IPS-NIHi11 (cell line): ENCODE results near the gene ASB2.

Source experiments
- DNase-seq: peaks from one replicate; pipeline ENCODE4 v3.0.0; 2012; ENCODE audit warnings: mixed read lengths, low spot score

Gene ASB2

DNA sequence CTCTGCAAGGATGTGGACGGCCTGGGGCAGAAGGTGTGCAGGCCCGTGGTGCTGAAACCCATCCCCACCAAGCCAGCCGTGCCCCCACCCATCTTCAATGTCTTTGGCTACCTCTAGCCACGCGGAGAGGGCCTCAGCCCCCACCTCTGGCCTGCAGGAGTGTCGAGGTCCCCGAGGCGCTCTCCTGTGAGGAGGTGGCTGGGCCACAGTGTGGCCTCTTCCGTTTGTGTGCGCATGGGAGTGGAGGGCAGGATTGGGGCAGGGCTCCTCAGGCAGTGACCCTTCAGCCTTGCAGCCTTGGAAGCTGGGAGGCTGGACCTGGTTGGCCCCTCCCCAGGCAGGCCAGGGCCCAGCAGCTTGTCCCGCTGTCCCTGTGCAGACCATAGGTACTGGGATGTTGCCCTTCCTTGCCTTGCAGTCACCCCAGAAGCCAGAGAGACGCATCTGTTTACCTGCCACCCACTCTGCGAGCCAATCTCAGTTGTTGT is 47.3 kb downstream of the ASB2 start:
- no peak for DNase-seq

DNA sequence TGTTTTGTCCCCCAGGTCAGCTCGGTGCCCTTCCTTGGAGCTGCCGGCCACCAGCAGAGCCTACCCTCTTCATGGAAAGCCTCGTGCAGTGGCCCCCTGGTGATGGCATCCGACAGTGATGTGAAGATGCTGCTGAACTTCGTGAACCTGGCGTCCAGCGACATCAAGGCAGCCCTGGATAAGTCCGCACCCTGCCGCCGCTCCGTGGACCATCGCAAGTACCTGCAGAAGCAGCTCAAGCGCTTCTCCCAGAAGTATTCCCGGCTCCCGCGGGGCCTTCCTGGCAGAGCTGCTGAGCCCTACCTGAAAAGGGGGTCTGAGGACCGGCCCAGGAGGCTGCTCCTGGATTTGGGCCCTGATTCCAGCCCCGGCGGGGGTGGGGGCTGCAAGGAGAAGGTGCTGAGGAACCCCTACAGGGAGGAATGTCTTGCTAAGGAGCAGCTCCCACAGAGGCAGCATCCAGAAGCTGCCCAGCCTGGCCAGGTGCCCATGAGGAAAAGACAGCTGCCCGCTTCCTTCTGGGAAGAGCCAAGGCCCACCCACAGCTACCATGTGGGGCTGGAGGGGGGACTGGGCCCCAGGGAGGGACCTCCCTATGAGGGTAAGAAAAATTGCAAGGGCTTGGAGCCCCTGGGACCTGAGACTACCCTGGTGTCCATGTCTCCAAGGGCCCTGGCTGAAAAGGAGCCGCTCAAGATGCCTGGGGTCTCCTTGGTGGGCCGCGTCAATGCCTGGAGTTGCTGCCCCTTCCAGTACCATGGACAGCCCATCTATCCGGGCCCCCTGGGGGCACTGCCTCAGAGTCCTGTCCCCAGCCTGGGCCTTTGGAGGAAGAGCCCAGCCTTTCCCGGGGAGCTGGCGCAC is 48.0 kb downstream of the ASB2 start:
- DNase-seq: peak; percentile 40

DNA sequence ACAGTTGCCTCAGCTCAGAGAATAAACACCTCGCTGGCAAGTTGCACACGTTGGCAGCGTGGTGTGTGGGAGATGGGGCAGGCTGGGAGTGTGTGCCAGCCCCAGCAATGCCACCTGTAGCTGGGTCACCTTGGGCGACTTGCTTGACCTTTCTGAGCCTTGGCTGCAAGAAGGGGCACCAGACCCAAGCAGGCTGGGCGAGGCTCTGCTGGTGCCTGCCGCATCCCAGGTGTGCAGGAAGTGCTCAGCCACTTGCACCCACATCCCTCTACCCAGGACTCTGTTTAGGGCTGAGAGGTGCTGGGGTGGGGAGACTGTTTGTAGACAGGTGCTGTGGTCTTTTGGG is 48.6 kb downstream of the ASB2 start:
- DNase-seq: no peak

DNA sequence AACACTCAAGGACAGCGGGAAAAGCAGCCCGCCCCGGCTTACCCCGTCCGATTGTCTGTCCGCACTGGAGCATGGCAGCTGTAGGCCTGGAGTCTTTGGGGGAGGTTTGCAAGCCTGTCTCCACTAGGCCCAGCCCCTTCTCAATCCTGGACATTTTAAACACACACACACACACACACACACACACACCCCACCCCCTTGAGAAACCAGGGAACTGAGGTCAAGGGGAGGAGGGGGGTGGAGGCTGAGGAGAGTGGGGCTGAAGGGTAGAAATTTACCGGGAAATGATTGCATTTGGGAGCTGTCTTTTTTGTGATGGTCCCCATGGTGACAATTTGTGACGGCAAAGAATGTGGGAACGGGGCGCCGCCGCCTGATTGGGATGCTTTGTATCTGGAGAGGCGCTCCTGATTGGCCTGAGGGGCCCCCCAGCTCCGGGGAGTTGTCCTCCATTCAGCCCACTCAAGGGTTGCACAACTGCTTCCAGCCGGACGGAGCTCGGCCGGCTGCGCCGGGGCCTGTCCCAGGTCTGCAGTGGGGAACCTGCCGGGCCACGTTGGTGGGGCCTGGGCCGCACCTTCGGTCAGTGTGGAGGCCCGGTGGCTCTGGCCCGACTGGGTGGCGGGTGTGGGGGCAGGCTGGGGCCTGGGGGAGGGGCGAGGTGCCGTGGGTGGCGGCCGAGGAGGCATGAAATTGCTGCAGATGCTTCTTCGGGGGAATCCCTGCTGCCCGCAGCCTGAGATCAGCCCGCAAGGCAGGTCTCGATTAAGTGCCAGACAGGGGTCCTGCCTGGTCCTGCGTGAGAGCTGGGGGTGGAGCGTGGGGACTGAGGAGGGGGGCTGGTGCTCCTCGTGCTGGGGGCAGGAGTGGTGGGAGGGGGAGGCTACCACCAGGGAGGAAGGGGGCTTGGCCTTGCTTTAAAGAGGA is 49.2 kb downstream of the ASB2 start, which contains the start of gene FAM181A:
Gene FAM181A (plus strand): TSS at position 472 of the 927 bp plus-strand sequence. CDS start 942 bp downstream, outside the sequence.
- DNase-seq: no peak

DNA sequence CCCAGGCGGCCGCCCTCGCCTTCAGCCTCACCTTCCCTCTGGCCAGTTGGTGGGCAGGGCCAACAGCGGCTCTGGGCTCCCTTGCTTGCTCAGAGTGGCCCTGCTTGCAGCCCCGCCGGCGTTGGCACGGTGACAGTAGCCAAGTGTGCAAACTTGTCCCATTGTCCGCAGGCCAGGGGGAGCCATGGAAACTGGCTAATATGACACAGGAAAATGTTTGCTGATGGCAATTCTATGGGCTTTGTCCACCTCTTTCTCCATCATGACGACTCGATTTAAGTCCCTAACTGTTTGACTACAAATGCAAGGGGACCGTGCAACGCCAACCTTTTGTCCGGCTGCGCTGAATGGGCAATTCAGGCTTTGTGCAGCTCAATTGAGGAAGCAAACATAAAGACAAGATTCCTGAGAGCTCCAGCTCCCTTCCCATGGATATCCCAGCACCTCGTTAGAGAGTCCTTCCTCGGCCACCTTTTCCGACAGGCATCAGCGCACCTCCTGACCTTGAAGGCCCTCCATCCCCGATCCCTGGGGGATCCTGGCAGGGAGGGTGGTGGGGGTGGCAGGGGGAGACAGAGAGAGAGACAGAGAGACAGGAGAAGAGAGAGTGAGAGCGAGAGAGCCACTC is 50.0 kb downstream of the ASB2 start:
- no peak for DNase-seq

DNA sequence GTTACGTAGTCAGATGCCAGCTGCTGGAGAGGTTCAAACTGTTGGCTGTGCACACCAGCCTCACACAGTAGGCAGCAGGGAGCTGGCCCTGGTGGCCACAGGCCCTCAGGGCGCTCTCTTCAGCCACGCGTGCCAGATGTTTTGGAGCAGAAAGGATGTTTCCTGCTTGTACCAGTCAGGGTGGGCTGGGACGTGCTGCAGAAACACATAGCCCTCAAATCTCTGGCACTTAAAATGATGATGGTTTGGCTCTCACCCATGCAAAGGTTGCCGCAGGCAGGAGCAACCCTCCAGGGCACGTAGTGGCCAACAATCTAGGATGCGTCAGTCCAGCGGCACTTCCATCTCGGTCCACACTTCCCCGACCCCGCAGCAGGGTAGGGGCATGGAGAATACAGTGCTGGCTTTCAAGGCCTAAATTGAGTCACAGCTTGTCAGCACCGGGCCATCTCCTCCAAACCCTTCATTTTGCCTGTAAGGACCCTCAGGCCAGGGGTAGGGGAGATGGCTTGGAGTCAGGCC is 50.9 kb downstream of the ASB2 start:
- no peak for DNase-seq

DNA sequence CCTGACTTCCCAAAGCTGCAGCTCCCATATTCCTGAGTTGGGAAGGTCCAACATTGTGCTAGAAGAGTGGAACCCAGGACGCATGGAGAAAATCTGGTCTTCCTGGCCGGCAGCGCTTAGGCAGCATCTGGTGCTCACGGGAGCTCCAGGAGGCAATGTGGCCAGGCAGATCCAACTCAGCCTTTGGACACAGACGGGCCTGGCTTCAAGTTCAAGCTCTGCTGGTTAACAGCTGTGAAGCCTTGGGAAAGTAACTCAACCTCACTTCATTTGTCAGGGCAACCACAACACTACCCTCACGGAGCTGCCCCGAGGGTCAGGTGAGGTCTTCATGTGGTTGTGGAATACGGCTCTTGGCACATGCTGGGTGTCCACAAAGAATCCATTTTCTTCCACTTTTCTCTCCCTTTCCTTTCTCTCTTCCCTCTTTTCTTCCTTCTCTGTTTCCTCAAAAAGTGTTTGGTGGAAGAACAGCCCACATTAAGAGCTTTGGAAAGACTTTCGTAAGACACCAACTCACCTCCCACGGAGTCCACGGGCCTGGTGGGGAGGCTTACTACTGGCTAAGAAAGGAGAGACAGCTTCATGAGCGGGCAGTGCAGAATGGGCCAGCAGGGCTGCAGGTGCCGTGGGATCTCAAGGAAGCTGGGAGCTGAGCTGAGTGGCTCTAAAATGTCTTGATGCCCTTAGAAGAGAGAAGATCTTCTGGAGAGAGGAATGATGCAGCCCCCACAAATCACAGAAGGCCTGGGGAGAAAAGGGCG is 51.6 kb downstream of the ASB2 start:
- DNase-seq: no peak

DNA sequence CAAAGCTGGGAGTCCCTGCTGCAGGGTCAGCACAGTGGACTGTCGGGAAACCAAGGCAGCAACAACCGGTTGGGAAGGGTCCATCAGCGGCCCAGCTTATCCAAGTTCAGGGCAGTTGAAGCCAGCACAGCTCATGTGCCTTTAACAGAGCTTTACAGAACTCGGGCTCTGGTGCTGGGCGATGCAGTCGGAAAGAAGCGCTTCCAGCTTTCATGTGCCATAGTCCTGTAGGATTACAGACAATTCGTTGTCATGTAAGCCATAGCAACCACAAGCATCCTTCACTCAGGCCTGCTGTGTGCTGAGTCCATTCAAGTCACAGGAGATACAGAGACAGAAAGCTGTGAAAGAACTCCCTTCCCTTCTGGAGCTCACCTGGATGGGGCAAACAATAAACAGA is 52.7 kb downstream of the ASB2 start:
- no peak for DNase-seq

DNA sequence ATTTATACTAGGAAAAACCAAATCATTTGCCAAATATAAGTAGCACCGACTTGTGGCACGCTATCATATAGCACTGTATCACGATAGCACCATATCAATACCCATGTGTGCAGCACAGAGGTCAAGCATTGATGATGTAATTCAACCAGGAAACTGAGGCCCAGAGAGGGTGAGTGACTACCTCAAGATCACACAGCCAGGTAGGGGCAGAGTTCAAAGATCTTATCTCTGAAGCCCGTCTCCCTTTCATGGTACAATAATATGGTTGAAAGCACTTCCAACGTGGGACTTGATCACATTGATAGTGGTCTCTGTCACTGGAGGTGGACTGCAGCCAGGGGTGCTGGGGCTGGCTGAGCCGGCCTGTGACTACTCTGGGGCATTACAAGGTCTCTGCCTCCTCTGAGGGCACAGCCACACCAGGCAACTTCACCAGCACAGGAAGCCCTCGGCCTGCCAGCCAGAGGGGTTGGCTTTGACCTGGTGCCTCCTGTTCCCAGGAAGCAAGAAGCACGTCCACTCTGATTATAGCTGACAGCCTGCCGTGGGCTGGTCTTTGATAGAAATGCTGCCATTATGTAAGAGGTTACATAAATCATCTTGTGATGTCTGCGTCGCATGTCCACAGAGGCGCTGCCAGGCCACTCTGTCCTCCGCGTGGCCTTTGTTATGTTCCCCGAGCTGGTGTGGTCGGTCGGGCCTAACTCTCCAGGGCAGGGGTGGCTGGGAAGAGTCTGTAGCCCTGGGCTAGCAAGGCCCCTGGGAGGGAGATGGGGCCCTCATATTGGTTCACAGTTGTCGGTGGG is 55.2 kb downstream of the ASB2 start:
- DNase-seq: no peak

DNA sequence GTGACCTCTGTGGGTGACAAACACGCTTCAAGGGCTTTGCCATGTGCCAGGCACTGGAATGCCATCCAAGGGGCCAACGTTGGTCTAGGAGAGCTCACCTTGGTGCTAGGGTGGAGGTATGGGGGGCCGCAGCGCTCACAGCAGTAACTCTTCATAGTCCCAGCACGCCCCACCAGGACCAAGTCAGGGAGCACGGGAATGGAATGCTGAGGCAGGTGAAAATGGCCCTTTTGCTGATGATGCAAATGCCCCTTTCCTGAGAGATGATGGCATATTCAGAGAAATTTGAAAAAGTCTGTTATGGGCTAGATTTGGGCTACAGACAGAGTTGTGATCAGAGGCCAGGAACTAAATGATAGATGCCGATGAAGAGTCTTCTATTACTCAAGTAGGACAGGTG is 59.2 kb downstream of the ASB2 start:
- DNase-seq: no peak

DNA sequence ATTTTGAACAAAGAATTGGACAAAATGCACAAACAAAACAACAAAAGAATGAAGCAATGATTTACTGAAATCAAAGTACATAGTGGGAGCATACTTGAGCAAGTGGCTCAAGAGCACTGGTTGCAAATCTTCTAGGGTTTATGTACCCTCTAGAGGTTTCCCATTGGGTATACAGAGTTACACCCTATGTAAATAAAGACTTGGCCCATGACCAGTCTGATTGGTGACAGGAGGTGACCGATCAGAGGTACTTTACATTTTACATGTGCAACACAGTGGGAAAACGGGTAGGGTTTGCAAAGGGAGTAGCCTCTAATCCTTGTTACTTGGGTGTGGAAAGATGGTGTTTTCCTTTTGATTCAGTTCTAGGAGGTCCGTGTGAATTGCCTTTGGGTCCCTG is 59.9 kb downstream of the ASB2 start:
- DNase-seq: no peak

DNA sequence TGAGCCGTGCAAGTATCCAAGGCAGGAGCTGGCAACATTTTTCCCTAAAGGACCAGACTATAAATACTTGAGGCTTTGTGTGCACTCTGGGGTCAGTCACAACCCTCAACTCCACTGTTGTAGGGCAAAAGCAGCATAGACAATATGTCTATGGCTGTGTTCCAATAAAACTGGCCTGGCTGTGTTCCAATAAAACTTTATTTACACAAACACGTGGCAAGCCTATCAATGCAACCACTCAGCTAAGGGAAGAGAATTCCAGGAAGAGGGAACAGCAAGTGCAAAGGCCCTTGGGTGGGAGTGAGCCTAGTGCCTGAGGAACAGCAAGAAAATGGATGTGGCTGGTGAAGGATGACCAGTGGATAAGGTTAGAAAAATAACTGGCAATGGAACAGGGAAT is 60.6 kb downstream of the ASB2 start:
- no peak for DNase-seq

DNA sequence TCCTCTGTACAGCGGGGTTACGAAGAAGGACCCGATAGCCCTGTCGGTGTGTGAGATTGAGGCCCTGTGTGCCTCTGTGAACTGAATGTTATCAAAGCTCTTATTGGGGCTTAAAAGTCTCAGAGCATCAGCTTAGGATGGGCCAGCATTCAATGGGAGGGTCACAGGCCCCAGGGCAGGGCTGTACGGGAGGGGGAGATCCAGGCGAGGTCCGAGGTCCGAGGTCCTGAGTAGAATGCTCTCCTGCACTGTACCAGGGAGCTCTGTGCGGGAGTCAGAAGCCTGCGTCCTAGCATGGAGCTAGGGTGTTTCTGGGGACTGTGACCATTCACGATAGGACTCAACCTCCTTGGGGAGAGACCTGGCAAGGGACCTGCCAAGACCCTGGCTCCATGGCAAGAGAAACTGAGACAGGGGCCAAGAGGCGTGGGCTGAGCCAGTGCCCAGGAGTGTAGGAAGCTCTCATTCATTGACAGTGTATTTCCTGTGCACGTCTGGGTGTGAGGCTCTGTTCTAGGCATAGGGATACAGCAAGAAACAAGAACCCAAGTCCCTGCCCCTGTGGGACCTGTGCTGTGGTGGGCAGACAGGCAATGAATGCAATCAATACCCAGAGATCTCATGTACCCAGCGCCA is 61.2 kb downstream of the ASB2 start:
- no peak for DNase-seq

DNA sequence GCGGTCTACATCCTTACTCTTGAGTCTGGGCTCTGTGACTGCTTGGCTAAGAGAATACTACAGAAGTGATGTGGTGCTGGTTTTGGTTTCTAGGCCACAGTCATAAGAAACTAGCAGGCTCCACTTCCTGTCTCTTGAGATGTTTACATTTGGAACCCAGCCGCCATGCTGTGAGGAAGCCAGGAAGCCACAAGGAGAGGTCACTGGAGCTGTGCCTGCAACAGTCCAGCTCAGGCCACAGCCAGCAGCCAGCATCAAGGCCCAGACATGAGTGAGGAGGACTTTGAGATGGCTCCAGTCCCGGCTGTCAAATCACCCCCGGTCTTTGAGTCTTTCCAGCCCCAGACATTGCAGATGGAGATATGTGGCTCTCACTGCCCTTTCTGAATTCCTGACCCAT is 62.1 kb downstream of the ASB2 start:
- DNase-seq: no peak

DNA sequence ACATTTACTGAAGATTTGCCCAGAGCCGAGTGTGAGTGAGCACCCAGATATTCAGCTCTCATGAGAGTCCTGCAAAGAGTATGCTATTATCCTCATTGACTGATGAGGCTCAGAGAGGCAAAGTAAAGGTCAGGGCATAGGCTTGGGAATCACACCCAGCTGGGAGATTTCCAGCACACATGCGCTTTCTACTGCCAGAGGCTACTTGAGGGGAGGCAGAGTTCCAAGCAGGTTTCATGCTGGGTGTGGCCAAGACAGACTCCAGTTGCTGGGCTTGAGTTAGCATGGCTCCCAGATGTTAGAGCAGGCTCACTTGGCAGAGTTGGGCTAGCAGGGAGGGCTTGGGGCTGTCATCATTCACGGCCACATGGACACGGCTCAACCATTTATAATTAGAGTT is 63.6 kb downstream of the ASB2 start:
- DNase-seq: no peak

DNA sequence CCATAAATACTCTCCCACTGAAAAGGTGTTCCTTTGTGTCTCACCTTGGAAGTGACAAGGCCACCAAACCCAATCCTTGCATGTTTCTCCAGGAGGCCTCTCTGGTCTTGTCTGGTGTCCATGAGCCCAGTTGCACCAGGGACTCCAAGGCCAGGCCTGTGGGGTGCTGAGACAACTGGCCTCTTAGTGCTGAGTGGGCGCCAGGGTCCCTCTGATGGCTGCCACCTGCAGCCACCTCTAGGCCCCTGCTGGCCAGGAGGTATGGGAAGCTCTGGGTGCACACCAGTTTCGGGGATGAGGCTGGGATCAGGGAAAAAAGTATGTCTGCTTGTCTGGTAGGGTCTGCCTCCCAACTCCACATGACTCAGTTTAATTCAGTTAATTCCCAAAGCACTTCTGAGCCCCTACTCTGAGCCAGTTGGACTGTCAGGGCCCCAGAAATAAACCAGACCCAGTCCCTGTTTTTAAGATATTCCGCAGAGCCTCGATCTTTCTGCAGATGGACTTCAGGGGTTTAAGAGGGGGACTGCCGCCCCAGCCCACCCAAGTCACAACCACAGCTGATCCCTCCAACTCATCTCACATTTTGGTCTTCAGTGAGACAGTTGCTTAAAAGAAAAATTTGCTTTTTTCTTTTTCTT is 64.3 kb downstream of the ASB2 start:
- no peak for DNase-seq

DNA sequence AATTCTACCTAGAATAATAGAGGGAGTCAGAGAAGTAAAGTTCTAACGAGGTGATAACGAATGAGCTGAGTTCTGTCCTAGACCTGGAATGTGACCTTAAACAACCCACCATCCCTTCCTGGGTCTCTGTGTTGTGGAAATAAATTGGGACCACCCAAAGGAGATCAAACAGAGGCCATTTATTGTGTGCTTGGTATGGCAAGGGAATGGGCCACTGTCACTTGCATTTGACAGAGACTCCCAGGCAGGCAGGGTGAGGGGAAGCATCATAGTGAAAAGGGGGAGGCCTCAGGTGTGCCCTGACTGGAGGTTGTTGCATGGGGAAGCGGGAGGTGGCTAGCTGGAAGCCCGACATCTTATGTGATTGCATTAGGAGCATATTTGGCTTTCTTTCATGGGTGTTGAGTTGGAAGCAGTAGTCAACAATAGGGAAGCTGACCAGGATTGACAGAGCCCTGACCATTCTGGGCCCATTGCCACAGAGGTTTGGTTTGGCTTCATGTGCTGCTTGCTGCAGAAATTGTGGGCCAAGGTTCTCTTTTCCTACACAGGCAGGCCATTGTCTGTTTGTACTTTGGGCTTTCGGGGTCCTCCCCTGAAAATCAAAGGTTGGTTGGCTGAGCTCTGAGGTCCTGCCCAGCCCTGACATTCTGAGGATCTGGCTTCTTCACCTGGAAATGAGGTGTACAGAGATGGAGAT is 66.8 kb downstream of the ASB2 start:
- DNase-seq: no peak

DNA sequence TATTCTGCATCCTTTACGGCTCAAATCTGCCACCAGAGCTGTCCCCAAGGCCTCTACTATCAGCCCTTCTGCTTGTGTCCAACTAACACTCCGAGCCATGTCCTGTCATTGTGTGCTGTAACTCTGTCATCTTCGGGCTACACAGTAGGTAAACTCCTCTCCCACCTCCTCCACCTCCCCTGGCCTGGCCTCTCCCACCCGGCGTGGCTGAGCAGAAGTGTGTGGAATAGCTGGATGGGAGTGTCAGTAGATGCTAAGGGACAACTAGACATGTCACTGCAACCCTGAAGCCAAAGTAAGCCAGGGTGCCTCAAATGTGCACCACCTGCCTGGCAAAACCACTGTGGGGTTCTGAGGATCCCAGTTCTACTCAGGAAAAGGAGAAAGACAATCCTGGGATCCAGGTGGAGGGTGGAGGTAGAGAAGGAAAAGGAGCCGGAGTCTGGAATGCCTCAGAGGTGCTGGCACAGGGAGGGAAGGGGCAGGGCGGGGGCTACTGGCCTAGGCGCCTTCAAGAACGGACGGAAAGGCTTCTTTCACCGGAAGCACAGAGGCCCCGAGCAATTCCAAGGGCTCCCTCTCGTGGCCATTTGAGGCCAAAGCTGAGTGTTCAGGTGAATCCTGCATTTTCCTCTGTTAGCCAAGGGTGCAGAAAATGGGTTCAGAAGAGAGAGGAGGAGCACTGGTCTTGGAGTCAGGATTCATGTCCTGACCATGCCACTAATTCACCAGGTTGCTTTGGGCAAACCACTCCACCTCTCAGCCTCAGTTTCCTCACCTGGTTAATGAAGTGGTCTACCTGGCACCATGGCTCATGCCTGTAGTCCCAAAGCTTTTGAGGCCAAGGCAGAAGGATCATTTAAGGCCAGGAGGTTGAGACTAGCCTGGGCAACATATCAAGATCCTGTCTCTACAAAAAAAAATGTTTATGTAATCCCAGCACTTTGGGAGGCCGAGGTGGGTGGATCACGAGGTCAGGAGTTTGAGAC is 69.7 kb downstream of the ASB2 start:
- DNase-seq: peak; percentile 100
